Hepatic stellate cell (primary cell): ENCODE data around the gene FCN3.
"Not testable (repeated sequence)": the region's sequence is repeated elsewhere in the genome, so short reads cannot be mapped to it uniquely, and the experiment has no call there.

Experiments
- DNase-seq: peaks from one replicate; pipeline ENCODE4 v3.0.0; 2011; ENCODE audit warnings: low spot score

Gene FCN3

GRCh38 chr1:27374362-27375086 is at the start of gene FCN3:
TSS of gene FCN3 (minus strand) at chr1:27374824. CDS start at chr1:27374818, 6 bp downstream.
- no peak for DNase-seq

GRCh38 chr1:27423709-27424108 is 49.1 kb upstream of the FCN3 start:
- no peak for DNase-seq

DNA sequence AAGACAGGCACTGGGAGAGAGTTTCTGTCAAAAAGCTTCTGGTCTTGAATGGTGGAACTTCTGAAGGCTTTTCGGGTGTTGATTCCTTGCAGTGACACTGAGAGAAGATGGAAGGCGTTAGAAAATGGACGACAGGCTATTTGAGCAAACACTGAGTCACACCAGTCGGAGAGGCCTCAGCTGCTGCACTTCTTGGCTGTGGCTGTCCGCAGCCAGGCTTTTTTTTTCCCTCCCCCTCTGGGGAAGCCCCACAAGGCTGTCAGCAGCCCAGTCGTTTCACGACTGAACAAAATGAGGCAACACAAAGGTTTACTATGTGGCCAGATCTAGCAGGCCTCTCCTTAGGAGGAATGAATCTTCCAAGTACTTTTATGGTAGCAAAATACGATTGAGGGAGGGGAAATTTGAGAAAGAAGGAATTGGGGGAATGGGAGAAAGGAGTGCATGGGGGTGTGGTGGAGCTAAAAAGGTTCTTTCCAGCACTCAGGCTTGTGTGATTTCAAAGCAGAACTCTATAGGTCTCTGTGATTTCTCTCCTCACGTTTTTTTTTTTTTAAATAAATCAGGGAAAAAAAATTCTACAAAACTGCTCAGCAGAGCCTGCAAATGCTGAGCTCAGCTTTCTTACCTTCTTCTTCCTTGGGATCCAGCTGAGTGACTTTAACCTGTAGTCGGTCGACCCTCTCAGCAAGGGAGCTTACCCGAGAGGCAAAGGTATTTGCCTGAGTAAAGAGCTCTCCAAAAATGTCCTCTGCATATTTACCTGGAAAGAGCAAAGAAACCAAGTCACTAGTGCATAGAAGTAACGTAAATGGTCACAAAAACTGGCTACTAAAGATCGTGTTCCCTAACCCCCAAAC is 43.9 kb upstream of the FCN3 start:
- DNase-seq = peak; percentile 89

GRCh38 chr1:27417713-27418112 is 43.1 kb upstream of the FCN3 start:
- no peak for DNase-seq

DNA sequence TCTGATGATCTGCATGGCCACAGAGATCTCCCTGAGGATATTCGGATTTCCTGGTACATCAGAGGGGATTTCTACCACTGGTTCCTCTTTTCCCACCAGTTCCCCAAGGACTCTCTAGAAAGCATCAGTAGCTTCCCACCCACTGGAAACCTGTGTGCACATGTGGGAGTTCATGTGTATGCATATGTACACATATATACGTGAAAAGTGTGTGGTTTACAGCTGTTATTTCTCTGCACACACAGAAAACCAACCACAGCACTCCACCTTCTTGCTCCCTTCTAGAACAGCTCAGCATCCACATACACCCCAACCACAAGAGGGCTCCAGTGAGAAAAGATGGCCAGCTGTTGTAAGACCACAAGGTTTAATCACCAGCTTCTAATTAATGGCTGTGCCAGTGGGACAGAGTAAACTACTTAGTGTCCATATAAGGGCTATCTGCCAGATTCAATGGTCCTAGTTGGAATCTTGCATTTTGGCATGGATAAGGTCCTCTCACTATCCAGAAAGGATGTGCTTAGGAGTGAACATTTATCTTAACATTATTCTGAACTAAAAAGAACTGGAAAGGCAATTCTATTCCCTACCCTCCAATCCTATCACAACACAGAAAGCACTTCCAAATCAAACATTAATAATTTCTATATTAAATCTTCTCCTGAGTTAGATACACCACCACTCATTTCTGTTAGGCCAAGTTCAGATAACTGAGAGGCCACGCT is 41.9 kb upstream of the FCN3 start:
- DNase-seq = no peak

DNA sequence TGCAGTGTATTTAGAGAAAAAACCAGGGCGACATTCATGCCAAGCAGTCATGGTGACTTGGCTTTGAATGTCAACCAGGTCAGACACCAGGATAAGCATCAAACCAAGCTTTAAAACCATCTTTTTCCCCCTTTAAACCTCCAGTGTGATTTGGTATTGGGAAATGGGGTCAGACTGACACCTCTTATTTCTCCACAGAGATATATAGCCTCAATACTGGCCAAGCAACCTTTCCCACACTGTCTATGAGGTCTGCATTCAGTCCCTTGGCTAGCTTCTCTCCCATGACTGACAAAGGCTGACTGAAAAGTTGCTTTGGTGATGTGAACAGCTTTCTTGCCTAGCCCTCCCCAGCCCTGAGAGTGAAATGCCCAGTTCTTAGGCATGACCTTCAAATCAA is 39.5 kb upstream of the FCN3 start:
- DNase-seq = no peak

DNA sequence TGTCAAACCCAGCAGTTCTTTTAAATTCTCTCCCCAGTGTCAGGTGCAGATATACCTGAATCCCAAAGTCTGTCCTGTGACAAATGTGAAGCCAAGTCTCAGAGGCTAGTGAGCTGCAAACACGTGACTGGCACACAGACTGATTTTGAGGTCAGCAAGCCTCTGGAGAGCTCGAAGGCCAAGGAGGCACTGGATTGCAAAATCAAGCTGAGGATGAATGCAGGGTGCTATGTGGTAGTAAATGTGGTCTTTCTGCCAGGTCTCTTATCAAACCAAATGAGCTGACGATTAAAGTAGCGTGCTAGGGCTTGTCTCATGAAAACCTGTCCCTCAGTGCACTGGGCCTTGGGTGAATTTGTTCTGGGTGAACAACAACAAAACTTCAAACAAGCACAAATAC is 38.4 kb upstream of the FCN3 start:
- DNase-seq = no peak

DNA sequence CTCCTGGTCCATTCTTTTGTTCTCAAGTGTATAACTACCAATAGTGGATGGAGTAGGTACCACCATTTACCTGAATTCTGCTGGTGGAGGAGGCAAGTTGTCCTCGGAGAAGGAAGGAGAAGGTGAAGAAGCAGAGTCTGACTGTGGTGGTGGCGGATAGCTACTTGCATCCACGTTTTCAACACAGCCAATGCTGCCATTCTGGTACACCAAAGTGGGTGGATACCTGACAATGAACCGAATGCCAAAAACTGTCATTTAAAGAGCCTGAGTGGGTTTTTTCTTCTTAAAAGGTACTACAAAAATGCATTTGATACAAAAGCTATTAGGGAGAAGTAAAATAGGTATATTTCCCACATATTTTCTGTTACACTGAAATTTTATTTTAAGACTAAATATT is 37.9 kb upstream of the FCN3 start:
- DNase-seq = no peak

GRCh38 chr1:27410709-27411108 is 36.1 kb upstream of the FCN3 start:
- DNase-seq = no peak

DNA sequence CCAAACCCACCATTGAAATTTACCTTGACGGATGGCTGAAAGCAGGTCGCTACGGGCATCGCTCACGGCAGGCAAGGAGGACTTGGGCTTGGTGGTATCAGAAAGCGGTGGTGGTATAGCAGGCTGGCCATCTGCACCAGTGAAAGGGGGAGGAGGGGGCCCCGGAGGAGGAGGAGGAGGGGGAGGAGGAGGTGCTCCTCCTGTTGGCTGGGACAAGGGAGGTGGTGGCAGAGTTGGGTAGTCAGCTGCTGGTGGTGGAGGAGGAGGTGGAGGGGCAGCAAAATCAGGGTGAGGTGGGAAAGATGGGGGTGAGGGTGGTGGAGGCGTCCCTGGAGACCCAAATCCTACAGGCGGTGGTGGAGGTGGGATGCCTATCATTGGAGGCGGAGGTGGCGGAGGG is 35.0 kb upstream of the FCN3 start:
- DNase-seq = no peak

DNA sequence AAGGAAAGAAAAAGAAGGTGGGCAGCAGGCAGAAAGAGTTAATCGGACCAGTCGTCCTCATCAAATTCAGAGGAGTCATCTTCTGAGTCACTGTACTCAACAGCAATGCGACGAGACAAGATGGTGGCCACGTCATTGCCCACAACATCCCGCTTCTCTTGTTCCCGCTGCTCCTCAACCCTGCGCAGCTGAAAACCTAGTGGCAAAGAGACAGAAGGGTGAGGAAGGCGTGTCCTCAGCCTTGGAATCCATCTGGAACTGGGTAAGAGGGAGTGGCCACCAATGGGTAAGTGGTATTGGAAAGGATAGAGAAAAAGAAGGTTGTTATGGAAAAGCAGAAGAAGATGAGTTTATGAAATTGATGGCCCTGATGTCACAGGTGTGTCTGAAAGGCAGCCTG is 33.5 kb upstream of the FCN3 start:
- DNase-seq = no peak

- DNase-seq = not testable (repeated sequence)
Measured at GRCh38 chr1:27406791-27407190, 32.2 kb upstream of the FCN3 start.

DNA sequence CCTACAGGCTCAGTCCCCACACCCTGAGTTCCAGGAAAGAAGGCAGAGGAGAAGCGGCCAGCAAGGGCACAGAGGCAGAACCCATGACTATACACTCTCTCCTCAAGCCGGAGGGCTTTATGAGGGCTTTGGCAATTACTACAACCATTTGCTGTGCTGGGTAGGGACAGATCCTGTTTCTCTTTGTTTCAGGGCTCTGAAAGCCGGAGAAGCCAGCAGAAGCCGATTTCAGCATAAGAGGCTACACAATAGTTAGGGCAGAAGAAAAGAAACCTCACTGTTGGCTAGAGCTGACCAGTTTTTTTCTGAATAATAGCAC is 31.7 kb upstream of the FCN3 start:
- no peak for DNase-seq

DNA sequence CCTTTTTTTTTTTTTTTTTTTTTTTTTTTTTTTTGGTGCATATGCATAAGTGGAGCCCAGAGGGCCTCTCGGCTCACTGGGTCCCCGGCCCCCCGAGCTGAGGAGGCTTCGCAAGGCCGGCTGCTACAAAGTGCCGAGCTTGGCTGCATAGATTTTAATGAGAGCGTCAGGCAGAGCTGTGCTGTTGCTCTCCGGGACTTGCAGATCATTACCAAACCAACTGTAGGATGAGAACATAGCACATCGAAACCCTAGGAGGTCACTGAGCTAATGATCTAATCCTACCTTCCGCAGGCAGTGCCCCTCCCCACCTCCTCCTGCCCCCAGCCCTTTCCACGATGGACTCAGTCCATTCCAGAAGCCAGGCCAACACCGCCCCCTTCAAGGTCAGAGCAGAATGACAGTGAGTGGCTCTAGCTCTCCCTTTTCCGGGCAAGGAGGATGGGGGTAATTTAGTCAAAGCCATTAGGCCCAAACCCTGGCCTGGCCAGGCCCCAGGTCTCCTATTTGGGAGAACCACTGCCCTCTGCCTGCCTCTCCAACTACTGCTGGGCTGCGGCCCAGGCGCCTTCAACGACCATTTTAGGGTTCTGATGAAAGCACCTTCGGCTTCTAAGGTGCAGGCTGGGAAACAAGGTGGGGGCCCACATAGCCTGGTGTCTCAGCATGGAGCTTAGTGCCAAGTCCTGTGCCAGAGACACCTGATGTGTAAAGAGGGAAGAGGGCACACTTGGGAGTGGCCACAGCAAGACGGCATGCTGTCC is 31.2 kb upstream of the FCN3 start:
- not testable (repeated sequence) for DNase-seq

DNA sequence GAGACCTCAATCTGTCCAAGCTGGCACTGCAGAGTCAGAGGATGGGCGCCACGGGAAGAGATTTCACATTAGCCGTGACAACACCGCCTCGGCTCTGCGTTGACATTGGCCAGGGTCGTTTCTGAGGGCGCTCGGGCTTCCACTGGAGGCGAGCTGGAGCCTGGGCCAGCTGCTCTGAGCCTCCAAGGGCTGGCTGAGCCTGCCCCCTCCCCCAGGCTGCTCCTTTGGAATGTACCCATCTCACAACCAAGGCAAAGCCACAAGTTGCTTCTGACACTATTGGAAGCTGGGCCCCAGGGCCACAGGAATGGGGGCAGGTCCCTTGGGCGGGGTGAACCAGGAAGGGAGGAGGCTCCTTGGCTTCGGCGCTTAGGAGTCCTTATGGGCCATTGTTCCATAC is 30.4 kb upstream of the FCN3 start:
- DNase-seq = peak; percentile 71

GRCh38 chr1:27403931-27404330 is 29.3 kb upstream of the FCN3 start:
- no peak for DNase-seq

- DNase-seq = peak; percentile 63
Measured at GRCh38 chr1:27403065-27403726, 28.6 kb upstream of the FCN3 start.

- peak; percentile 78 for DNase-seq
Measured at GRCh38 chr1:27402349-27402754, 27.7 kb upstream of the FCN3 start.

GRCh38 chr1:27400963-27401341 is 26.3 kb upstream of the FCN3 start:
- no peak for DNase-seq

- no peak for DNase-seq
Measured at GRCh38 chr1:27400082-27400962, 25.7 kb upstream of the FCN3 start.
